ENCODE measurements around the gene TRAF3. TPM values are rescaled to one million over a fixed set of nuclear protein-coding genes. Genes with fewer than 3 reads are reported as not detected.
A peak's percentile ranks its signal among the peaks of the same experiment; 100 is the strongest.

The TRAF3 gene
- total RNA-seq, 1 donor from 2014 or later = 35.3 TPM

DNA sequence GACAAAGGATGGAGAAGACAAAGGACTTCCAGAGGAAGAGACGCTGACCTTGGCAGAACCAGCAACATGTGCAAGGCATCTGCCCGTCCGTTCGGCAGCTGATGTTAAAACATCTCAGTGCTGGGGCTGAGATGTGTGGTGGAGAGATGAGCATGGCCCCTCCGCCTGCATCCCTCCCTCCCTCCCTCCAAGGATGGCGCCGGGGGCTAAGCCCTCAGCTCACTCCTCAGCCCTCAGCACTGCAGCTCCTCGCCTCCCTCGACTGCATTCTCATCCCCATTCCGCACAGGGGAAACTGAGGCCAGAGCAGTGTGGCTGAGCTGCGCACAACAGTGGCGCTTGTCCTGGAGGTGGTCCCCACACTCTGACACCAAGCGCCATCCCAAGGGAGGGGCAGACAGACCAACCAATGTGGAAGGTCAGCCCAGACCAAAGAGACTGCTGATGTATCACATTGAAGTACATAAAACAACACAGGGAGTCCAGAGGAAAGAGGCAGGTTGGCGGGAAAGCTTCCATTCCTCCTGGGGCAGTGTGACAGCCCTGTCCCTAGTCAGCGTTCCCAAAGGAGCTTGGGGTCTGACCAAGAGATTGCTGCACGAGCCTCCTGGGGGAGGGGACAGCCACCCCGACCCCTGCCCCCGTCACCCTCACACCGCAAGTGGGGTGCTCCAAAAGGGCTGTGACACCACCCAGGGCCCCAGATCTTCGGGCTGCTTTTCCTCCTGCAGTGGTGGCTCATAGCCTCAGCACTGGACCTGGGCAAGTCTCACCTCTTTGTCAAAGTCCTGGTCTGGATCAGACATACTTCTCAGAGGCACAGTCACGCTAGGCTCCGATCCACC lies 160.3 kb downstream of the TRAF3 start:
- H3K27me3 ChIP-seq (ENCODE audit: control insufficient read depth, insufficient read depth, low read length) = no peaks in the 10 kb centered on the region
- no peak for DNase-seq (ENCODE audit: low read depth)
- TF ChIP-seq, protein P1, sequence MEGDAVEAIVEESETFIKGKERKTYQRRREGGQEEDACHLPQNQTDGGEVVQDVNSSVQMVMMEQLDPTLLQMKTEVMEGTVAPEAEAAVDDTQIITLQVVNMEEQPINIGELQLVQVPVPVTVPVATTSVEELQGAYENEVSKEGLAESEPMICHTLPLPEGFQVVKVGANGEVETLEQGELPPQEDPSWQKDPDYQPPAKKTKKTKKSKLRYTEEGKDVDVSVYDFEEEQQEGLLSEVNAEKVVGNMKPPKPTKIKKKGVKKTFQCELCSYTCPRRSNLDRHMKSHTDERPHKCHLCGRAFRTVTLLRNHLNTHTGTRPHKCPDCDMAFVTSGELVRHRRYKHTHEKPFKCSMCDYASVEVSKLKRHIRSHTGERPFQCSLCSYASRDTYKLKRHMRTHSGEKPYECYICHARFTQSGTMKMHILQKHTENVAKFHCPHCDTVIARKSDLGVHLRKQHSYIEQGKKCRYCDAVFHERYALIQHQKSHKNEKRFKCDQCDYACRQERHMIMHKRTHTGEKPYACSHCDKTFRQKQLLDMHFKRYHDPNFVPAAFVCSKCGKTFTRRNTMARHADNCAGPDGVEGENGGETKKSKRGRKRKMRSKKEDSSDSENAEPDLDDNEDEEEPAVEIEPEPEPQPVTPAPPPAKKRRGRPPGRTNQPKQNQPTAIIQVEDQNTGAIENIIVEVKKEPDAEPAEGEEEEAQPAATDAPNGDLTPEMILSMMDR (IDR thresholded peaks at IDR 0.05; ENCODE audit: insufficient read depth, low read length, severe bottlenecking) = no peak
- H3K36me3 ChIP-seq (ENCODE audit: control insufficient read depth, insufficient read depth, low read length) = peaks cover 24% of the 10 kb centered on the region
- no peak for FAIRE-seq
- H3K4me3 ChIP-seq (ENCODE audit: low read depth, low read length) = no peak overlapping the region

DNA sequence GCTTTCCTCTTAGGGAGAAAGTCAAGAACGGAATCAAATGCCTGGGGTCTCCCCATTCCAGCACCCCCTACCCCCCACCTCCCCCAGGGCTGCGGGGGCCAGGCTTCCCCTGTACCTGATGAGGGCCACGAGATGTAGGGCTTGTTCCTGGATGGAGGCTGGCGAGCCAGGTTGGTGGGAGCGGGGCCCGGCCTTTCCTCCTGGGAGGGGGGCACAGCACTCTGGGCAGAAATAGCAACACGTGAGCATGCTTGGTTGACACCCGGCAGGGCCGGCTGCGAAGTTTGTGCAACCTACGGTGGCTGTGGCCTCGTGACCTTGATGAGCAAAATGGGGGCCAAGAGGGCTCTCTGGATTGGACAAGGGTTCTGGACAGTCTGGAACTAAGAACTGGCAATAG lies 160.9 kb downstream of the TRAF3 start:
- no peak overlapping the region for H3K4me3 ChIP-seq (ENCODE audit: low read depth, low read length)
- no peak for DNase-seq (ENCODE audit: low read depth)
- H3K27me3 ChIP-seq (ENCODE audit: control insufficient read depth, insufficient read depth, low read length) = no peaks in the 10 kb centered on the region
- peaks cover 22% of the 10 kb centered on the region for H3K36me3 ChIP-seq (ENCODE audit: control insufficient read depth, insufficient read depth, low read length)
- FAIRE-seq = no peak
- TF ChIP-seq, protein P1 (IDR thresholded peaks at IDR 0.05; ENCODE audit: insufficient read depth, low read length, severe bottlenecking) = no peak

DNA sequence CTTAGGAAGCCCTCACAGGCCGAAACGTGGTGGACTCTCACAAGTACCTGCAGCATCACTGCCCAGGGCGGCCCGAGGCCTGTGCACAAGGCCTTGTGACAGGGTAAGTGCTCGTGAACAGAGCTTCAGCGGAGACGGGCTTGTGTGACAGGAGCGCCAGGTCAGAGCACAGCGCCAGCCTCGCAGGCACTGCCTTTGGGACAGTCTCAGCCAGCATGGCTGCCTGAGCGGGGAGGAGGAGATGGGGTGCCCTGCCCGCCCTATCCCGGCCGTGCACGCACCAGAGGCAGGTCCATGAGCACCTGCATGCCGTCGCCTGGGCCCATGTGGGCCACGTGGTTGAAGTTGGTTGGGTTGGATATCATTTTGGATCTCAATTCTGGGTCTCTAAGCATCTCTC lies 162.1 kb downstream of the TRAF3 start:
- H3K4me3 ChIP-seq (ENCODE audit: low read depth, low read length) = no peak overlapping the region
- H3K27me3 ChIP-seq (ENCODE audit: control insufficient read depth, insufficient read depth, low read length) = no peaks in the 10 kb centered on the region
- TF ChIP-seq, protein P1 (IDR thresholded peaks at IDR 0.05; ENCODE audit: insufficient read depth, low read length, severe bottlenecking) = no peak
- H3K36me3 ChIP-seq (ENCODE audit: control insufficient read depth, insufficient read depth, low read length) = peaks cover 30% of the 10 kb centered on the region
- DNase-seq (ENCODE audit: low read depth) = no peak
- FAIRE-seq = peak; percentile 7

DNA sequence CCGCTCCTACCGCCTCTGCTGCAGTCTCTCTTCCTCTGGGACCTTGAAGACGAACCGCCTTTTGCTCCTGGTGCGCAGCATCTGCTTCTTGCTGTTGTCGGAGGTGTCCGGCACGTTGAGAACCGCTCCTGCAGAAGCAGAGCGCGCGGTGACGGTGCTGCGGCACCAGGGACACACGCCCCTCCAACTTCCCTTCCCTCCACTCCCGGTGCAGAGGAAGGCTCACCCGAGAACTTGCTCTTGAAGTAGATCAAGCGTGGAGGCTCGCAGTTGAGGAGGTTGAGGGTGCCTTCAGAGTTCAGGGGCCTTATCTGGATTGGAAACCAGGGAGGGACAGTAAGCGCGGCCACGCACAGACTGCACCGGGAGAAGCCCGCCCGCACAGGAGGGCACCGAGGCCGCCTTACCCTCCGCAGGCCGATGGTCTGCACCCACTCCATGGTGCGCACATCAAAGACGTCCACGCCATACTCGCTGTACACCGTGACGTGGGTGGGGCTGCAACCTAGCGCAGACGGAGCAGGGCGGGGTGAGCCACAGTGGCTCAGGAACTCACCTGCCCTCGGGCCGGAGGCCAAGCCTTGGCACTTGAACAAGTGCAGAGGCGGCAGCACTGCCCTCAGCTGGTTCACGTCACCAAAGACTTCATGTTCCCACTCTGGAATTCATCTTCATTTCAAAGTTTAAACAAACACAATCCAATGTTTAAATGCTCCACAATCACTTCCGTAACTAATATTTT lies 162.7 kb downstream of the TRAF3 start:
- H3K36me3 ChIP-seq (ENCODE audit: control insufficient read depth, insufficient read depth, low read length) = peaks cover 35% of the 10 kb centered on the region
- TF ChIP-seq, protein P1 (IDR thresholded peaks at IDR 0.05; ENCODE audit: insufficient read depth, low read length, severe bottlenecking) = no peak
- no peaks in the 10 kb centered on the region for H3K27me3 ChIP-seq (ENCODE audit: control insufficient read depth, insufficient read depth, low read length)
- H3K4me3 ChIP-seq (ENCODE audit: low read depth, low read length) = no peak overlapping the region
- DNase-seq (ENCODE audit: low read depth) (peak; percentile 20), FAIRE-seq (no peak)

DNA sequence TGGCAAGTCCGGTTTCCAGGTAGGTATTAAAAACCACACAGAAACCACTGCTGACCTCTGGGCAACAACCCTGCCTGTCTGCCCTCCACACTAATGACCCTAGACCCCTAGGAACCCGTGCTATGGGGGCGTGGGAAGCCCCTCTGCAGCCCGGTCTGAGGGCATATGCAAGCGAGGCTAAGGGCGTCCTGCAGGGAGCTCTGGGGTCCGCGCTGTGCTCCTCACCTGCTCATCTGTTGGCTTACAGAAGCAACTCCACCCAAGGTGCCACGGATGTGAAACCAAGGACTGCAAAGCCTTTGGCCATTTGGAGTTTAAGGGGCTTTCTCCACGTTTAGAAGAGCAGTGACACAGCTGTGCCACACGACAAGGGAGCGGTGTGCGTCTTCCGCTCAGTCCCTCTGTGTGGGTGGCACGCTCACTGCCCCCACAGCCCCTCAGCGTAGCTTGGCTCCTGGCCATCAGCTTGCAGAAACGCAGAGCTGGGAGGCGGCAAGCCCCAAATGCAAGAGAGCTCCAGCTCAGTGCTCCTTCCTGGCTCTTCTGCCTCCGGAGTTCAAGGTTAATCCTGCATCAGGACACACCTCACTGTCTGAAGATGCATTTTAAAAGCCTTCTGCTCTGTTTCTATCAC lies 163.6 kb downstream of the TRAF3 start:
- TF ChIP-seq, protein P1 (IDR thresholded peaks at IDR 0.05; ENCODE audit: insufficient read depth, low read length, severe bottlenecking) = no peak
- no peak for FAIRE-seq
- DNase-seq (ENCODE audit: low read depth) = no peak
- Histone ChIP-seq H3K27me3 (ENCODE audit: control insufficient read depth, insufficient read depth, low read length) (no peaks in the 10 kb centered on the region), H3K4me3 (ENCODE audit: low read depth, low read length) (no peak overlapping the region), H3K36me3 (ENCODE audit: control insufficient read depth, insufficient read depth, low read length) (peaks cover 39% of the 10 kb centered on the region)
